Upper lobe of right lung (tissue), 1 donor: ENCODE results near the gene AGBL1. TPM values are rescaled to one million over a fixed set of nuclear protein-coding genes. Genes with fewer than 3 reads are reported as not detected.

Experiments used
- ATAC-seq: fragments of 200-7000 bp; cut with Tn5 transposase; one replicate; pipeline ENCODE4 v1.9.1; 2020; ENCODE audit warnings: mild to moderate bottlenecking, moderate library complexity
- DNase-seq: peaks from one replicate; pipeline ENCODE4 v3.0.0-alpha.2; 2020
- H3K27ac ChIP-seq: fragments of 200-600 bp; one replicate; pipeline ENCODE4 v1.8.0; 2022
- H3K27me3 ChIP-seq: fragments of 200-600 bp; one replicate; pipeline ENCODE4 v1.8.0; 2022; ENCODE audit warnings: mild to moderate bottlenecking
- H3K36me3 ChIP-seq: fragments of 200-600 bp; one replicate; pipeline ENCODE4 v1.8.0; 2022
- H3K4me1 ChIP-seq: fragments of 200-600 bp; one replicate; pipeline ENCODE4 v1.8.0; 2022
- H3K4me3 ChIP-seq: fragments of 200-600 bp; one replicate; pipeline ENCODE4 v1.8.0; 2022; ENCODE audit warnings: mild to moderate bottlenecking
- H3K9me3 ChIP-seq: fragments of 200-600 bp; one replicate; pipeline ENCODE4 v1.8.0; 2022
- intact Hi-C: fragments of 100-400 bp; cut with DNase I; formaldehyde crosslinking; loops from one replicate; pipeline ENCODE4 v1.11.0; 2022
- total RNA-seq: library from RNA; stranded (reverse); fragmentation: NEBNext Ultra II Directional; extraction: Animal tissue kit (Norgen Biotek cat#: 25700); gene quantifications from one replicate; pipeline ENCODE4 v1.2.1, GENCODE V29; 2021
- TF ChIP-seq, protein P1 (sequence below): fragments of 200-600 bp; IDR thresholded peaks from one replicate; pipeline ENCODE4 v1.8.0; 2022; ENCODE audit warnings: antibody characterized with exemption
- donor health status: DM: no; HTN: yes; CAD: no; lungs with severe emphysema.

The AGBL1 gene
- total RNA-seq, 1 donor from 2014 or later, result 6.5 TPM

DNA sequence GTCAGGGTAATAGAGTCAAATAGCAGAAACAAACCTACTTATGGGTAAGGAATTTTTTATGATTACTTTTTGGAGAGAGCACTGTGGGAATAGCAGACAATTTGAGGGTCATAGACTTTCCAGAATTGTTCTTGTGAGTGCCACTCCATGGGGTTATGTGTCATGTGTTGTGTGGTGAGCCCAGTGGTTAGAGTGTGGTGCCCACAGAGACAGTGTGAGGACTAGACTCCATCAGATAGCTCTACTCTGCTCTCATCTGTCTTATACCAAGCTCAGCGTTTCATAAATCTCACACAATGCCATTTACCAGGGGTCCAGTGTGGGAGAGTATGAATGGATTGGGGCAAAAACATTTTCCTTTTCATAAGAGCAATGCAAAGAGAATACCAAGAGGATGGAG, 188.9 kb downstream of the AGBL1 start:
- intact Hi-C loops, result no loop called here
- no peak overlapping the region for H3K4me3 ChIP-seq
- no peaks in the 10 kb centered on the region for H3K27me3 ChIP-seq
- TF ChIP-seq, protein P1, sequence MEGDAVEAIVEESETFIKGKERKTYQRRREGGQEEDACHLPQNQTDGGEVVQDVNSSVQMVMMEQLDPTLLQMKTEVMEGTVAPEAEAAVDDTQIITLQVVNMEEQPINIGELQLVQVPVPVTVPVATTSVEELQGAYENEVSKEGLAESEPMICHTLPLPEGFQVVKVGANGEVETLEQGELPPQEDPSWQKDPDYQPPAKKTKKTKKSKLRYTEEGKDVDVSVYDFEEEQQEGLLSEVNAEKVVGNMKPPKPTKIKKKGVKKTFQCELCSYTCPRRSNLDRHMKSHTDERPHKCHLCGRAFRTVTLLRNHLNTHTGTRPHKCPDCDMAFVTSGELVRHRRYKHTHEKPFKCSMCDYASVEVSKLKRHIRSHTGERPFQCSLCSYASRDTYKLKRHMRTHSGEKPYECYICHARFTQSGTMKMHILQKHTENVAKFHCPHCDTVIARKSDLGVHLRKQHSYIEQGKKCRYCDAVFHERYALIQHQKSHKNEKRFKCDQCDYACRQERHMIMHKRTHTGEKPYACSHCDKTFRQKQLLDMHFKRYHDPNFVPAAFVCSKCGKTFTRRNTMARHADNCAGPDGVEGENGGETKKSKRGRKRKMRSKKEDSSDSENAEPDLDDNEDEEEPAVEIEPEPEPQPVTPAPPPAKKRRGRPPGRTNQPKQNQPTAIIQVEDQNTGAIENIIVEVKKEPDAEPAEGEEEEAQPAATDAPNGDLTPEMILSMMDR, result no peak
- DNase-seq (no peak), ATAC-seq (no peak)
- H3K27ac ChIP-seq, result no peak overlapping the region
- H3K9me3 ChIP-seq, result no peaks in the 10 kb centered on the region
- H3K4me1 ChIP-seq, result no peaks in the 10 kb centered on the region
- no peaks in the 10 kb centered on the region for H3K36me3 ChIP-seq

DNA sequence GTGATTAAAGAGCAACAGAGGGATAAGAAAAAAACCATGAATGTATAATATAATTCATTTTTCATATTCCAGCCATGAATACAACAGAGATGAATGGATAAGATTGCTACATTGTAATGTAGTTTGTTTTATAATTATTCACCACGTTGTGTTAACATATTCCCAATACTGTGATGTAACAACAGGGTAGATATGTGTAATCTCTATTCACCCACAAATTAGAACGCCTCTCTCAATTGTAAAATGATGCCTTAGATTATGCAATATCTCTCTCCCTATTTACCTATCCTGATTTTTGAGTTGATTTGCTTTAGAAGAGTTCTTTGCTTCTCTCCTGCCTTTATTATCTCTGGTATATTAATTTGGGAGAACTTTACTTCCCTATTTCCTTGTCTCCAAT, 193.6 kb downstream of the AGBL1 start:
- Histone ChIP-seq H3K4me3 (no peak overlapping the region), H3K27ac (no peak overlapping the region), H3K9me3 (no peaks in the 10 kb centered on the region), H3K36me3 (no peaks in the 10 kb centered on the region), H3K4me1 (no peaks in the 10 kb centered on the region), H3K27me3 (no peaks in the 10 kb centered on the region)
- TF ChIP-seq, protein P1, result no peak
- ATAC-seq (no peak), DNase-seq (no peak)
- intact Hi-C loops, result no loop called here

DNA sequence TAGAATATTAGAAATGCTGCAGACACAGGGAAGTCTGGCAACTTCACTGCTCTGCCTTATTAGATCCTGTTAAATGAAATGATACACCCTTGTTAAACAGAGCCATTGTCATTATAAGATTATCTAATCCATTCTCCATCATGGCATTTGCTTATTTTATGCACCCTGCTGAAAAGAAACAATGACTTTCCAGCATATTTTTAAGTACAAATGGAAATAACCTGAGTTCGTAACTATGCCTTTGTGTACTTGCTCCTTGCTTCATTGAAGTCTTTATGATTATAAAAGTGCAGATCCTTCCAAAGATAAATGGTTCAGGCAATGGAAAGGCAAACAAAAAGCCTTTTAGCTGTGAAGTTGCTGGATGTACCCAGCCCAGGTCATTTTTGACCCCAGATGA, 195.7 kb downstream of the AGBL1 start:
- Histone ChIP-seq H3K9me3 (no peaks in the 10 kb centered on the region), H3K27me3 (no peaks in the 10 kb centered on the region), H3K36me3 (no peaks in the 10 kb centered on the region), H3K4me1 (no peaks in the 10 kb centered on the region), H3K27ac (no peak overlapping the region), H3K4me3 (no peak overlapping the region)
- TF ChIP-seq, protein P1, result no peak
- DNase-seq (no peak), ATAC-seq (no peak)
- intact Hi-C loops, result no loop called here

DNA sequence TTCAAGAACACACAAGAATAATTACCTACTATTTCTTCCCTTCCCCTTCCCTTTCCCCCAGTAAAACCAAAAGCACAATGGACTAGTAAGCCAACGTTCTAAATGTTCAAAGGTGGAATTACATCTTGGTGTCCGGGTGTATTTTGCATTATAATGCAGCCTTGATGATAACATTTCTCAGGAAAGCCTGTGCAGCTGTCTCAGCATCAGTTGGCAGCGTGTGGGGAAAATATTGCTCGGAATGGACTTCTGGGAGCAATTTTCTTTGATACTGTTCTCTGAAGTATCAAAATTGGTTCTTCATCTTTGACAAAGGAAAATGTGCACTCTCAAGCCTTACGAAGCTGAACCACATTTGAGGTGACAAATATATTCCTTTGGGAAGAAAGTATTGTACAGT, 198.9 kb downstream of the AGBL1 start:
- DNase-seq (no peak), ATAC-seq (no peak)
- TF ChIP-seq, protein P1, result no peak
- H3K9me3 ChIP-seq, result no peaks in the 10 kb centered on the region
- no peak overlapping the region for H3K4me3 ChIP-seq
- no peaks in the 10 kb centered on the region for H3K27me3 ChIP-seq
- H3K36me3 ChIP-seq, result no peaks in the 10 kb centered on the region
- no peak overlapping the region for H3K27ac ChIP-seq
- intact Hi-C loops, result no loop called here
- no peaks in the 10 kb centered on the region for H3K4me1 ChIP-seq

DNA sequence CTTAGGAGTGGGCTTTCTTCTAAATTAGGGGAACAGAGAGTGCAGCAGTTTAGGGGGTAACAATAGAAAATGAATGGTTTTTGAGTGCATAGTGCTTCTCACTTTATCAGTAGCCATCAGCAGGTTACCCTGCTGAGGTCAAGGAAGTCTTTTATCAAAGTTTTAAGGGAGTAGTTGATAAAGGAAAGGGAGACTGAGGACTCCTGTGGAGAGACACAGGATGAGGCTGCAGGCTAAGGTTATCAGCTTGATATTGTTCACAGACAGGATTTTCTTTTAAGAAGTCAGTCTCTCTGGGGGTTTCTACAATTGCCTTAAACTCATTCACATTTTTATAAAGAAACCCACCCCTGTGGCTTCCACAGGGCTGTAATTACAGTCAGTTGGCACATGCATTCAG, 205.0 kb downstream of the AGBL1 start:
- Histone ChIP-seq H3K27ac (no peak overlapping the region), H3K36me3 (no peaks in the 10 kb centered on the region), H3K4me1 (no peaks in the 10 kb centered on the region), H3K9me3 (no peaks in the 10 kb centered on the region), H3K4me3 (no peak overlapping the region), H3K27me3 (no peaks in the 10 kb centered on the region)
- intact Hi-C loops, result no loop called here
- no peak for ATAC-seq
- no peak for DNase-seq
- TF ChIP-seq, protein P1, result no peak

DNA sequence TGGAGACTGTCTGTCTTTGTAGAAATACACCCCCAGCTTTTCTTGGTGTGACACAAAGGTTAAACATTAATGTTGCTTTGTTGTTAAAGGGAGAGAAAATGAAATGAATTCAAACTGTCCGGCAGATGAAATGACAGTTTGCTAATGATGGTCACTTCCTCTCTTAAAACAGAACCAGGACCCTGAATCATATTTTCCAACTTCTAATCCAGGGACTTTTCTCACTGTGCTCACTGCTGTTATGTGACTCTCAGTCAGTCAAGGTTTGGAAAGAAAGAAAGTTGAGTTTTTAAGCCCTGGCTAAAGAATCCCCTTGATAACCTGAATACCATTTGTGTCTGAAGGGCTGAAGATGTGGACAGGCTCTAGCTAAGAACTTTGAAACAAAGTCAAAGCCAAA, 215.8 kb downstream of the AGBL1 start:
- Histone ChIP-seq H3K36me3 (no peaks in the 10 kb centered on the region), H3K4me1 (no peaks in the 10 kb centered on the region), H3K4me3 (no peak overlapping the region), H3K9me3 (no peaks in the 10 kb centered on the region), H3K27me3 (no peaks in the 10 kb centered on the region), H3K27ac (no peak overlapping the region)
- no peak for DNase-seq
- TF ChIP-seq, protein P1, result no peak
- intact Hi-C loops, result no loop called here
- no peak for ATAC-seq
